ENCODE measurements around the gene IMMP2L. TPM values are rescaled to one million over a fixed set of nuclear protein-coding genes. Genes with fewer than 3 reads are reported as not detected.

The IMMP2L gene
- total RNA-seq, 4 donors from 2014 or later, result 23.8 to 30.0 (median 27.7) TPM

- no peaks in the 10 kb centered on the region for H3K36me3 ChIP-seq
- no peak overlapping the region for H3K27ac ChIP-seq
- H3K4me1 ChIP-seq, result no peaks in the 10 kb centered on the region
- no peaks in the 10 kb centered on the region for H3K9me3 ChIP-seq
- no peak overlapping the region for H3K4me3 ChIP-seq (replicated peaks in 1 of 3)
- TF ChIP-seq POLR2A (IDR thresholded peaks at IDR 0.05), result no peak
- TF ChIP-seq CTCF (IDR thresholded peaks at IDR 0.05), result no peak
- intact Hi-C loops (cut with DNase I), result no loop called here
- DNase-seq, result no peak
- H3K27me3 ChIP-seq, result no peaks in the 10 kb centered on the region
Observed at GRCh38 chr7:111320133-111320532, 242.2 kb downstream of the IMMP2L start.

- no peak for TF ChIP-seq POLR2A (IDR thresholded peaks at IDR 0.05)
- TF ChIP-seq CTCF (IDR thresholded peaks at IDR 0.05), result no peak
- Histone ChIP-seq H3K4me3 (replicated peaks in 1 of 3) (no peak overlapping the region), H3K27ac (no peak overlapping the region), H3K27me3 (no peaks in the 10 kb centered on the region), H3K4me1 (no peaks in the 10 kb centered on the region), H3K36me3 (no peaks in the 10 kb centered on the region), H3K9me3 (no peaks in the 10 kb centered on the region)
- intact Hi-C loops (cut with DNase I), result no loop called here
- DNase-seq, result no peak
Observed at GRCh38 chr7:111312966-111313365, 249.3 kb downstream of the IMMP2L start.

GRCh38 chr7:111308691-111309090 is 253.6 kb downstream of the IMMP2L start:
- intact Hi-C loops (cut with DNase I), result no loop called here
- 98 to 100% methylated on average over 1 of the region's 1 CpG for WGBS, 2 donors
- H3K27ac ChIP-seq, result no peak overlapping the region
- TF ChIP-seq POLR2A (IDR thresholded peaks at IDR 0.05), result no peak
- TF ChIP-seq CTCF (IDR thresholded peaks at IDR 0.05), result no peak
- DNase-seq, result no peak
- no peaks in the 10 kb centered on the region for H3K36me3 ChIP-seq
- H3K4me3 ChIP-seq (replicated peaks in 1 of 3), result no peak overlapping the region
- H3K9me3 ChIP-seq, result no peaks in the 10 kb centered on the region
- no peaks in the 10 kb centered on the region for H3K4me1 ChIP-seq
- no peaks in the 10 kb centered on the region for H3K27me3 ChIP-seq

GRCh38 chr7:111301891-111302290 is 260.4 kb downstream of the IMMP2L start:
- H3K4me3 ChIP-seq (replicated peaks in 1 of 3), result no peak overlapping the region
- no peaks in the 10 kb centered on the region for H3K27me3 ChIP-seq
- H3K36me3 ChIP-seq, result no peaks in the 10 kb centered on the region
- no peaks in the 10 kb centered on the region for H3K4me1 ChIP-seq
- intact Hi-C loops (cut with DNase I), result no loop called here
- no peak overlapping the region for H3K27ac ChIP-seq
- WGBS, 2 donors, result 93 to 95% methylated on average over 1 of the region's 1 CpG
- DNase-seq, result no peak
- H3K9me3 ChIP-seq, result no peaks in the 10 kb centered on the region
- TF ChIP-seq CTCF (IDR thresholded peaks at IDR 0.05) (no peak), POLR2A (IDR thresholded peaks at IDR 0.05) (no peak)

GRCh38 chr7:111294494-111294893 is 267.8 kb downstream of the IMMP2L start:
- TF ChIP-seq POLR2A (IDR thresholded peaks at IDR 0.05), result no peak
- no peak for TF ChIP-seq CTCF (IDR thresholded peaks at IDR 0.05)
- intact Hi-C loops (cut with DNase I), result no loop called here
- WGBS, 2 donors, result 94 to 97% methylated on average over 4 of the region's 4 CpGs
- H3K4me3 ChIP-seq (replicated peaks in 1 of 3), result no peak overlapping the region
- H3K27ac ChIP-seq, result no peak overlapping the region
- DNase-seq, result no peak
- H3K27me3 ChIP-seq, result no peaks in the 10 kb centered on the region
- no peaks in the 10 kb centered on the region for H3K36me3 ChIP-seq
- no peaks in the 10 kb centered on the region for H3K9me3 ChIP-seq
- H3K4me1 ChIP-seq, result no peaks in the 10 kb centered on the region

Measured in thyroid gland (tissue), 4 donors.